ENCODE results near the gene MDP1.

MDP1 gene

DNA sequence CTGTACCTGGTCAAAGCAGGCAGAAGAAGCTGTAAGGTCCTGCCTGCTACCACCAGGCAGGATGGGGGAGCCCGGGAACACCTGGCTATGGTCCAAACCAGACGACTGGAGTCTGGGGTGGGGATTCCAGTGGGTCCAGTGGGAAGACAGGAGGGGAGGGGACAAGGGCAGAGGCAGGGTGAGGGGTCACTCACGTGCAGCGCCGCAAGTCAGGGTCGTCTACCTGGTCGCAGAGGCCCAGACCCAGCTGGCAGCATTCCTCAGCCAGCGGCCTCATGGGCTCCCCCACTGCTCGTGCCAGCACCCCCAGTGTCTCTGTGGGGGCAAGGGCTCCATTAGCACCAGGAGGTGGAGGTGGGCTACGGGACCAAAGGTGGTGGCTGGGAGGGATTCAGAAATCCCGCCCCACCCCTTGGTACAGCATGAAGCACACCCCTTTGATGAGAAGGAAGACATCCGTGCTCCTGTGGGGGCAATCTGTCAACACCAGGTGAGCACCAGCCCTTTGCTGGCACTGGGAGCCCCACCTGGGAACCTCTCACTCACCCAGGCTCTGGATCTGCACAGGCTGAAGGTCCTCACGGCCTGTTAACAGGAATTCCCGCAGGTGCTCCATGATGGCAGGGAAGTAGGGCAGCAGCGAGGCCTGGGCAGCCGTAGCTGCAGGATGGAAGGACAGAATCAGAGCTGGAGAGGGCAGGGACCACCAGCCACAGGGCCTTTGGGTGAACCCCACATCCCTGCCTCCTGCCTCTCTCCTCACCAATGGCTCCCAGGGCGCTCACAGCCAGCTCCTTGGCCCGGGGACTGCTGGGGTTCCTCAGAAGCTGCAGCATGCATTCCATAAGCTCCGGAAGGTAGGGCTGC lies 31.5 kb downstream of the MDP1 start:
- Histone ChIP-seq H3K4me2 (ENCODE audit: low read depth, low read length) (no peak overlapping the region), H3K9me2 (replicated peaks; ENCODE audit: insufficient read depth, low read length) (no peaks in the 10 kb centered on the region), H3K27ac (ENCODE audit: low read length) (no peak overlapping the region), H3K4me1 (ENCODE audit: low read length) (peaks cover 5% of the 10 kb centered on the region; the same call in 1 of the 2 replicates), H3K9ac (ENCODE audit: low read length) (no peak overlapping the region), H3K4me3 (ENCODE audit: low read length) (no peak overlapping the region), H2AFZ (ENCODE audit: low read length) (no peak overlapping the region), H3F3A (ENCODE audit: insufficient read depth, low read length) (peaks cover 12% of the 10 kb centered on the region), H3K9me3 (replicated peaks; ENCODE audit: insufficient read depth, low read length) (no peaks in the 10 kb centered on the region), H4K20me1 (ENCODE audit: insufficient read depth, low read length) (no peaks in the 10 kb centered on the region), H3K36me3 (replicated peaks; ENCODE audit: insufficient read depth, low read length) (no peaks in the 10 kb centered on the region), H3K79me2 (ENCODE audit: low read length) (peaks cover 4% of the 10 kb centered on the region; the same call in 1 of the 2 replicates), H3K27me3 (replicated peaks; ENCODE audit: insufficient read depth, low read length) (no peaks in the 10 kb centered on the region)
- TF ChIP-seq, protein P1, sequence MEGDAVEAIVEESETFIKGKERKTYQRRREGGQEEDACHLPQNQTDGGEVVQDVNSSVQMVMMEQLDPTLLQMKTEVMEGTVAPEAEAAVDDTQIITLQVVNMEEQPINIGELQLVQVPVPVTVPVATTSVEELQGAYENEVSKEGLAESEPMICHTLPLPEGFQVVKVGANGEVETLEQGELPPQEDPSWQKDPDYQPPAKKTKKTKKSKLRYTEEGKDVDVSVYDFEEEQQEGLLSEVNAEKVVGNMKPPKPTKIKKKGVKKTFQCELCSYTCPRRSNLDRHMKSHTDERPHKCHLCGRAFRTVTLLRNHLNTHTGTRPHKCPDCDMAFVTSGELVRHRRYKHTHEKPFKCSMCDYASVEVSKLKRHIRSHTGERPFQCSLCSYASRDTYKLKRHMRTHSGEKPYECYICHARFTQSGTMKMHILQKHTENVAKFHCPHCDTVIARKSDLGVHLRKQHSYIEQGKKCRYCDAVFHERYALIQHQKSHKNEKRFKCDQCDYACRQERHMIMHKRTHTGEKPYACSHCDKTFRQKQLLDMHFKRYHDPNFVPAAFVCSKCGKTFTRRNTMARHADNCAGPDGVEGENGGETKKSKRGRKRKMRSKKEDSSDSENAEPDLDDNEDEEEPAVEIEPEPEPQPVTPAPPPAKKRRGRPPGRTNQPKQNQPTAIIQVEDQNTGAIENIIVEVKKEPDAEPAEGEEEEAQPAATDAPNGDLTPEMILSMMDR (IDR thresholded peaks at IDR 0.05; ENCODE audit: low read length) = no peak
- no peak for TF ChIP-seq EZH2 (optimal IDR thresholded peaks at IDR 0.05; ENCODE audit: low read depth, low read length)
- no peak for DNase-seq

DNA sequence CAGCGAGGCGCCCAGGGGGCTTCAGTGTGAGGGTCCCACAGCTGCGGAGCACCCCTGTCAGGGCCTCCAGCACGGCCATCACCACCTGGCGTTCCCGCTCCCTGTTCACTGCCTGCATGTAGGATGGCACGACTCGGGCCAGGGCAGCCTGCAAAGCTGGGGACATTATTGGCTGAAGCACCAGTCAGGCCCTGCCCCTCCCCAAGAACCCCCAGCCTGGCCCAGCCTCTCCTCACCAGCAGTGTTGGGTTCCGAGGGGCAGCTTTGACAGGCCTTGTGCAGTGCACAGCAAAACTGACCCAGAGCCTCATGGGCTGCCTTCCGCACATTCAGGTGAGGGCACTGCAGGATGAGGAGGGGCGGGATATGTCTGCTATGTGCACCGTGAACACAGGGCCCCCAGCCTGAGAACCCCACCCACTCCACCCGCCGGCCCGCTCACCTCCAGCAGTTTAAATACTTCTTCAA lies 32.8 kb downstream of the MDP1 start:
- Histone ChIP-seq H3K9ac (ENCODE audit: low read length) (no peak overlapping the region), H3K27me3 (replicated peaks; ENCODE audit: insufficient read depth, low read length) (no peaks in the 10 kb centered on the region), H3K9me2 (replicated peaks; ENCODE audit: insufficient read depth, low read length) (no peaks in the 10 kb centered on the region), H2AFZ (ENCODE audit: low read length) (no peak overlapping the region), H3K4me3 (ENCODE audit: low read length) (no peak overlapping the region), H4K20me1 (ENCODE audit: insufficient read depth, low read length) (no peaks in the 10 kb centered on the region), H3K9me3 (replicated peaks; ENCODE audit: insufficient read depth, low read length) (no peaks in the 10 kb centered on the region), H3K36me3 (replicated peaks; ENCODE audit: insufficient read depth, low read length) (no peaks in the 10 kb centered on the region), H3F3A (ENCODE audit: insufficient read depth, low read length) (0 out of 2 replicates have a peak, but pooled peaks cover 3% of the 10 kb centered on the region), H3K79me2 (ENCODE audit: low read length) (peaks cover 4% of the 10 kb centered on the region; the same call in 1 of the 2 replicates), H3K4me1 (ENCODE audit: low read length) (peaks cover 5% of the 10 kb centered on the region; the same call in 1 of the 2 replicates), H3K27ac (ENCODE audit: low read length) (no peak overlapping the region), H3K4me2 (ENCODE audit: low read depth, low read length) (no peak overlapping the region)
- no peak for DNase-seq
- TF ChIP-seq EZH2phosphoT487 (IDR thresholded peaks at IDR 0.05; ENCODE audit: low read length) = no peak

DNA sequence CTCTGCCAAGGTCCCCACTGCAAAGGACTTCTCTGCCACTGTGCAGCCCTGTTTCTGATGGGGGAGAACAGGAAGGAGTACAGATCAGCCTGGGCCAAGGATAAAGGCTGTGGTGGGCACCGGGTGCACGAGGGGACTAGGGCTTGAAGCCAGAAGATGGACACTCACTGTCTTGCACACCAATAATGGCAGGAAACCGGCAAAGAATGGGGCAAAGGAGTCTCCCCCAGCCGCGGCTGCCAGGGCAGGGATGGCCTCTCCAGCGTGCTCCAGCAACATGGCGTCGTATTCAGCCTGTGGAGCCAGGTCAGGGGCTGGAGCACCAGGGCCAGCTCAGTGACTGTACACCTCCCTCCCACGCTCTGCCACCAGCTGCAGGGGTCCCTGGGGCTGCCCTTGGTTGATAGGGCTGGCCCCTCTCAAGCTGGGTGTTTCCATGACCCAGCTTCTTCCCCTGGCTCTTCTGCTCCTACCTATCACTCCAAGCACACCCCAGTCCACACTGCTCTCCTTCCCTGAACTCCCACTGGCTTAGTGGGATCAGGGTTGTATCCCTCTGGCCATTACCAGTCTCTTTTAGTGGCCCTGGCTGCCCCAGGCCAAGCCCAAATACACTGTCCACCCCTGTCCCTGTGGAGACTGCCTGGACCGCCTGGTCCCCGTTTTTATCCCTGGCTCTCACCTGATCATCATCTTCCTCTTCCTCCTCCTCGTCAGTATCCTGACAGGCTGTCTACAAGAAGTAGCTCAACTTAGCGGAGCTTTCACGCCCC lies 33.6 kb downstream of the MDP1 start:
- no peaks in the 10 kb centered on the region for H3K9me2 ChIP-seq (replicated peaks; ENCODE audit: insufficient read depth, low read length)

More for the DNA sequence above, 33.6 kb downstream of the MDP1 start:
- TF ChIP-seq, protein P1 (IDR thresholded peaks at IDR 0.05; ENCODE audit: low read length) = no peak
- TF ChIP-seq EZH2phosphoT487 (IDR thresholded peaks at IDR 0.05; ENCODE audit: low read length) (no peak), EZH2 (optimal IDR thresholded peaks at IDR 0.05; ENCODE audit: low read depth, low read length) (no peak)
- H3K27ac ChIP-seq (ENCODE audit: low read length) = no peak overlapping the region
- H3K4me1 ChIP-seq (ENCODE audit: low read length) = no peaks in the 10 kb centered on the region
- no peaks in the 10 kb centered on the region for H3K27me3 ChIP-seq (replicated peaks; ENCODE audit: insufficient read depth, low read length)
- H3K79me2 ChIP-seq (ENCODE audit: low read length) = no peaks in the 10 kb centered on the region
- H3K9ac ChIP-seq (ENCODE audit: low read length) = no peak overlapping the region
- H3F3A ChIP-seq (ENCODE audit: insufficient read depth, low read length) = no peaks in the 10 kb centered on the region
- no peaks in the 10 kb centered on the region for H3K9me3 ChIP-seq (replicated peaks; ENCODE audit: insufficient read depth, low read length)
- H4K20me1 ChIP-seq (ENCODE audit: insufficient read depth, low read length) = no peaks in the 10 kb centered on the region
- no peaks in the 10 kb centered on the region for H3K36me3 ChIP-seq (replicated peaks; ENCODE audit: insufficient read depth, low read length)
- H3K4me3 ChIP-seq (ENCODE audit: low read length) = no peak overlapping the region
- no peak for DNase-seq
- H2AFZ ChIP-seq (ENCODE audit: low read length) = no peak overlapping the region
- H3K4me2 ChIP-seq (ENCODE audit: low read depth, low read length) = no peak overlapping the region

Data from MM.1S (cell line).